ENCODE data around the gene THUMPD1. TPM values are rescaled to one million over a fixed set of nuclear protein-coding genes. Genes with fewer than 3 reads are reported as not detected.

Gene THUMPD1
- total and polyA plus RNA-seq, 10 of the 15 experiments (the other 5 are each of a cell fraction or from before 2014, with no cell fraction given), result 21.5 to 49.5 (median 36.9) TPM

DNA sequence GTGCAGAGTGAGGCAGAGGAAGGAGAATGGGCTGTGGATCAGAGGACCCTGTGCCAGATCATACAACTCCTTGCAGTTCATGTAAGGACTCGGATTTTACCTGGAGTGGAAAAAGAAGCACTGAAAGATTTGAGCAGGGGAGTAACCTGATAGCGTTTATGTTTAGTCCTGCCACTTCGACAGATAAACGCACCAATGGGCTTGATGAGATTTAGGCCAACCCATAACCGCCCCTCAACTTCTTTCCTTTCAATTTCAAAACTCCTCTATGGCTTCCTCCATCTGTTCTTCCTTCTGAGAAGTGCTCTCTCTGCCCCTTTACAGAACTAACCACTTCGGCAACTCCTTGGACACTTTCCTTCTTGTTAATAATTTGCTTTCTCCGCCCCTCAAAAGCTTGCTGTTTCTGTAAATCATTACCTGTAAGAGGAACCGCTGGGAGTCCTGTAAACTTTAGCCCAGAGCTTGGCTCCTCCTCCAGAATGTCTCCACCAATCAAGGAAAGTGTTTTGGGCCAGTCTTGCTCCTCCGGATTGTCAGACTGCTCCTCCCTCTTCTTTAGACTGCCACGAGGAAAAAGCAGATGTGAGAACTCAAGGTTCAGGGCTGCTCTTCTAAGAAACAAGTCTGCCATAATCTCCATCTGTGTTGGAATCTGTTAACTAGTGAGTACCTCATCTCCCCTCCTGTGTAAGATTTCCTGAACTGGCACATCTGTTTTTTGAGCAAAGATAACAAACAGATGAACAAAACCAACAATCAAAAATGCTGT, 22.0 kb upstream of the THUMPD1 start, which contains the start of gene ACSM3 (continued):
- TF ChIP-seq, protein P1, sequence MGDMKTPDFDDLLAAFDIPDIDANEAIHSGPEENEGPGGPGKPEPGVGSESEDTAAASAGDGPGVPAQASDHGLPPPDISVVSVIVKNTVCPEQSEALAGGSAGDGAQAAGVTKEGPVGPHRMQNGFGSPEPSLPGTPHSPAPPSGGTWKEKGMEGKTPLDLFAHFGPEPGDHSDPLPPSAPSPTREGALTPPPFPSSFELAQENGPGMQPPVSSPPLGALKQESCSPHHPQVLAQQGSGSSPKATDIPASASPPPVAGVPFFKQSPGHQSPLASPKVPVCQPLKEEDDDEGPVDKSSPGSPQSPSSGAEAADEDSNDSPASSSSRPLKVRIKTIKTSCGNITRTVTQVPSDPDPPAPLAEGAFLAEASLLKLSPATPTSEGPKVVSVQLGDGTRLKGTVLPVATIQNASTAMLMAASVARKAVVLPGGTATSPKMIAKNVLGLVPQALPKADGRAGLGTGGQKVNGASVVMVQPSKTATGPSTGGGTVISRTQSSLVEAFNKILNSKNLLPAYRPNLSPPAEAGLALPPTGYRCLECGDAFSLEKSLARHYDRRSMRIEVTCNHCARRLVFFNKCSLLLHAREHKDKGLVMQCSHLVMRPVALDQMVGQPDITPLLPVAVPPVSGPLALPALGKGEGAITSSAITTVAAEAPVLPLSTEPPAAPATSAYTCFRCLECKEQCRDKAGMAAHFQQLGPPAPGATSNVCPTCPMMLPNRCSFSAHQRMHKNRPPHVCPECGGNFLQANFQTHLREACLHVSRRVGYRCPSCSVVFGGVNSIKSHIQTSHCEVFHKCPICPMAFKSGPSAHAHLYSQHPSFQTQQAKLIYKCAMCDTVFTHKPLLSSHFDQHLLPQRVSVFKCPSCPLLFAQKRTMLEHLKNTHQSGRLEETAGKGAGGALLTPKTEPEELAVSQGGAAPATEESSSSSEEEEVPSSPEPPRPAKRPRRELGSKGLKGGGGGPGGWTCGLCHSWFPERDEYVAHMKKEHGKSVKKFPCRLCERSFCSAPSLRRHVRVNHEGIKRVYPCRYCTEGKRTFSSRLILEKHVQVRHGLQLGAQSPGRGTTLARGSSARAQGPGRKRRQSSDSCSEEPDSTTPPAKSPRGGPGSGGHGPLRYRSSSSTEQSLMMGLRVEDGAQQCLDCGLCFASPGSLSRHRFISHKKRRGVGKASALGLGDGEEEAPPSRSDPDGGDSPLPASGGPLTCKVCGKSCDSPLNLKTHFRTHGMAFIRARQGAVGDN (IDR thresholded peaks at IDR 0.05), result no peak; the same call in none of the 2 replicates
- TF ChIP-seq HDGF (IDR thresholded peaks at IDR 0.05) (no peak), HDAC6 (IDR thresholded peaks at IDR 0.05; ENCODE audit: unreplicated experiment) (no peak), TCF12 (IDR thresholded peaks at IDR 0.05; ENCODE audit: low read depth, low read length) (no peak), RB1 (IDR thresholded peaks at IDR 0.05; ENCODE audit: borderline replicate concordance) (no peak), BHLHE40 (IDR thresholded peaks at IDR 0.05; ENCODE audit: borderline replicate concordance in 1 of 2, low read depth in 2 of 2, low read length in 1 of 2) (peak in 1 of 2 experiments; percentile 28; a peak in 1 of 4 replicates), SREBF2 (IDR thresholded peaks at IDR 0.05; ENCODE audit: low read length) (no peak), MTA2 (IDR thresholded peaks at IDR 0.05; ENCODE audit: low read depth) (peak; percentile 29; the same call in 1 of the 2 replicates), CHD4 (IDR thresholded peaks at IDR 0.05) (no peak), ESRRA (IDR thresholded peaks at IDR 0.05; ENCODE audit: low read length) (no peak), CBFB (IDR thresholded peaks at IDR 0.05; ENCODE audit: low read depth) (no peak), IKZF2 (IDR thresholded peaks at IDR 0.05) (peak; percentile 31 to 36; a peak in 2 of 4 replicates), SRF (IDR thresholded peaks at IDR 0.05; ENCODE audit: low read depth in 2 of 2, low read length in 2 of 2) (no peak), MEF2A (IDR thresholded peaks at IDR 0.05; ENCODE audit: insufficient read depth, low read depth, low read length) (no peak), RFX5 (IDR thresholded peaks at IDR 0.05; ENCODE audit: low read depth, low read length) (peak; percentile 52; the same call in 1 of the 2 replicates), ZNF24 (IDR thresholded peaks at IDR 0.05) (no peak)
- TF ChIP-seq, protein P2, sequence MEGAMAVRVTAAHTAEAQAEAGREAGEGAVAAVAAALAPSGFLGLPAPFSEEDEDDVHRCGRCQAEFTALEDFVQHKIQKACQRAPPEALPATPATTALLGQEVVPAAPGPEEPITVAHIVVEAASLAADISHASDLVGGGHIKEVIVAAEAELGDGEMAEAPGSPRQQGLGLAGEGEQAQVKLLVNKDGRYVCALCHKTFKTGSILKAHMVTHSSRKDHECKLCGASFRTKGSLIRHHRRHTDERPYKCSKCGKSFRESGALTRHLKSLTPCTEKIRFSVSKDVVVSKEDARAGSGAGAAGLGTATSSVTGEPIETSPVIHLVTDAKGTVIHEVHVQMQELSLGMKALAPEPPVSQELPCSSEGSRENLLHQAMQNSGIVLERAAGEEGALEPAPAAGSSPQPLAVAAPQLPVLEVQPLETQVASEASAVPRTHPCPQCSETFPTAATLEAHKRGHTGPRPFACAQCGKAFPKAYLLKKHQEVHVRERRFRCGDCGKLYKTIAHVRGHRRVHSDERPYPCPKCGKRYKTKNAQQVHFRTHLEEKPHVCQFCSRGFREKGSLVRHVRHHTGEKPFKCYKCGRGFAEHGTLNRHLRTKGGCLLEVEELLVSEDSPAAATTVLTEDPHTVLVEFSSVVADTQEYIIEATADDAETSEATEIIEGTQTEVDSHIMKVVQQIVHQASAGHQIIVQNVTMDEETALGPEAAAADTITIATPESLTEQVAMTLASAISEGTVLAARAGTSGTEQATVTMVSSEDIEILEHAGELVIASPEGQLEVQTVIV (IDR thresholded peaks at IDR 0.05; ENCODE audit: borderline replicate concordance, partially characterized antibody), result no peak
- TF ChIP-seq, protein P3, sequence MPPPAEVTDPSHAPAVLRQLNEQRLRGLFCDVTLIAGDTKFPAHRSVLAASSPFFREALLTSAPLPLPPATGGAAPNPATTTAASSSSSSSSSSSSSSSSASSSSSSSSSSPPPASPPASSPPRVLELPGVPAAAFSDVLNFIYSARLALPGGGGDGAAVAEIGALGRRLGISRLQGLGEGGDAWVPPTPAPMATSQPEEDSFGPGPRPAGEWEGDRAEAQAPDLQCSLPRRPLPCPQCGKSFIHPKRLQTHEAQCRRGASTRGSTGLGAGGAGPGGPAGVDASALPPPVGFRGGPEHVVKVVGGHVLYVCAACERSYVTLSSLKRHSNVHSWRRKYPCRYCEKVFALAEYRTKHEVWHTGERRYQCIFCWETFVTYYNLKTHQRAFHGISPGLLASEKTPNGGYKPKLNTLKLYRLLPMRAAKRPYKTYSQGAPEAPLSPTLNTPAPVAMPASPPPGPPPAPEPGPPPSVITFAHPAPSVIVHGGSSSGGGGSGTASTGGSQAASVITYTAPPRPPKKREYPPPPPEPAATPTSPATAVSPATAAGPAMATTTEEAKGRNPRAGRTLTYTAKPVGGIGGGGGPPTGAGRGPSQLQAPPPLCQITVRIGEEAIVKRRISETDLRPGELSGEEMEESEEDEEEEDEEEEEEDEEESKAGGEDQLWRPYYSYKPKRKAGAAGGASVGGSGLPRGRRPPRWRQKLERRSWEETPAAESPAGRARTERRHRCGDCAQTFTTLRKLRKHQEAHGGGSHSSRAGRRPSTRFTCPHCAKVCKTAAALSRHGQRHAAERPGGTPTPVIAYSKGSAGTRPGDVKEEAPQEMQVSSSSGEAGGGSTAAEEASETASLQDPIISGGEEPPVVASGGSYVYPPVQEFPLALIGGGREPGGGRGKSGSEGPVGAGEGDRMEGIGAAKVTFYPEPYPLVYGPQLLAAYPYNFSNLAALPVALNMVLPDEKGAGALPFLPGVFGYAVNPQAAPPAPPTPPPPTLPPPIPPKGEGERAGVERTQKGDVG (CRISPR knock-in tag; IDR thresholded peaks at IDR 0.05), result no peak
- TF ChIP-seq, protein P4, sequence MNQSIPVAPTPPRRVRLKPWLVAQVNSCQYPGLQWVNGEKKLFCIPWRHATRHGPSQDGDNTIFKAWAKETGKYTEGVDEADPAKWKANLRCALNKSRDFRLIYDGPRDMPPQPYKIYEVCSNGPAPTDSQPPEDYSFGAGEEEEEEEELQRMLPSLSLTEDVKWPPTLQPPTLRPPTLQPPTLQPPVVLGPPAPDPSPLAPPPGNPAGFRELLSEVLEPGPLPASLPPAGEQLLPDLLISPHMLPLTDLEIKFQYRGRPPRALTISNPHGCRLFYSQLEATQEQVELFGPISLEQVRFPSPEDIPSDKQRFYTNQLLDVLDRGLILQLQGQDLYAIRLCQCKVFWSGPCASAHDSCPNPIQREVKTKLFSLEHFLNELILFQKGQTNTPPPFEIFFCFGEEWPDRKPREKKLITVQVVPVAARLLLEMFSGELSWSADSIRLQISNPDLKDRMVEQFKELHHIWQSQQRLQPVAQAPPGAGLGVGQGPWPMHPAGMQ (IDR thresholded peaks at IDR 0.05; ENCODE audit: borderline replicate concordance), result no peak

Measured in GM12878 (cell line).